Measurements from ENCODE around the gene PRR16.

The PRR16 gene

GRCh38 chr5:120507800-120508463 lies 43.8 kb downstream of the PRR16 start:
- no peak for TF ChIP-seq SIN3A (IDR thresholded peaks at IDR 0.05; ENCODE audit: borderline replicate concordance, insufficient read depth, low read length)
- no peak for TF ChIP-seq TAF1 (IDR thresholded peaks at IDR 0.05; ENCODE audit: borderline replicate concordance, insufficient read depth, low read length)
- TF ChIP-seq REST (IDR thresholded peaks at IDR 0.05; ENCODE audit: insufficient read depth in 1 of 2, low read depth in 2 of 2, low read length in 2 of 2), result no peak
- no peak for TF ChIP-seq POLR2AphosphoS5 (IDR thresholded peaks at IDR 0.05; ENCODE audit: low read depth, low read length)
- no peak for TF ChIP-seq FOXP2 (optimal IDR thresholded peaks at IDR 0.05; ENCODE audit: borderline replicate concordance, extremely low read depth, extremely low read length, insufficient read depth)

GRCh38 chr5:120509053-120509452 lies 45.0 kb downstream of the PRR16 start:
- TF ChIP-seq REST (IDR thresholded peaks at IDR 0.05; ENCODE audit: insufficient read depth in 1 of 2, low read depth in 2 of 2, low read length in 2 of 2) (no peak), FOXP2 (optimal IDR thresholded peaks at IDR 0.05; ENCODE audit: borderline replicate concordance, extremely low read depth, extremely low read length, insufficient read depth) (no peak), TAF1 (IDR thresholded peaks at IDR 0.05; ENCODE audit: borderline replicate concordance, insufficient read depth, low read length) (no peak), SIN3A (IDR thresholded peaks at IDR 0.05; ENCODE audit: borderline replicate concordance, insufficient read depth, low read length) (no peak), POLR2AphosphoS5 (IDR thresholded peaks at IDR 0.05; ENCODE audit: low read depth, low read length) (no peak)

- no peak for TF ChIP-seq POLR2AphosphoS5 (IDR thresholded peaks at IDR 0.05; ENCODE audit: low read depth, low read length)
- TF ChIP-seq TAF1 (IDR thresholded peaks at IDR 0.05; ENCODE audit: borderline replicate concordance, insufficient read depth, low read length), result no peak
- no peak for TF ChIP-seq FOXP2 (optimal IDR thresholded peaks at IDR 0.05; ENCODE audit: borderline replicate concordance, extremely low read depth, extremely low read length, insufficient read depth)
- TF ChIP-seq SIN3A (IDR thresholded peaks at IDR 0.05; ENCODE audit: borderline replicate concordance, insufficient read depth, low read length), result no peak
- TF ChIP-seq REST (IDR thresholded peaks at IDR 0.05; ENCODE audit: insufficient read depth in 1 of 2, low read depth in 2 of 2, low read length in 2 of 2), result no peak
Measured at GRCh38 chr5:120510098-120510637, 46.1 kb downstream of the PRR16 start.

GRCh38 chr5:120510994-120511686 lies 47.0 kb downstream of the PRR16 start:
- no peak for TF ChIP-seq POLR2AphosphoS5 (IDR thresholded peaks at IDR 0.05; ENCODE audit: low read depth, low read length)

- no peak for TF ChIP-seq SIN3A (IDR thresholded peaks at IDR 0.05; ENCODE audit: borderline replicate concordance, insufficient read depth, low read length)
- TF ChIP-seq POLR2AphosphoS5 (IDR thresholded peaks at IDR 0.05; ENCODE audit: low read depth, low read length), result no peak
- TF ChIP-seq FOXP2 (optimal IDR thresholded peaks at IDR 0.05; ENCODE audit: borderline replicate concordance, extremely low read depth, extremely low read length, insufficient read depth), result no peak
- TF ChIP-seq TAF1 (IDR thresholded peaks at IDR 0.05; ENCODE audit: borderline replicate concordance, insufficient read depth, low read length), result no peak
Measured at GRCh38 chr5:120512068-120512467, 48.0 kb downstream of the PRR16 start.
